Gastrocnemius medialis (tissue), 4 donors: ENCODE measurements around the gene CACNA1B. TPM values are rescaled to one million over a fixed set of nuclear protein-coding genes. Genes with fewer than 3 reads are reported as not detected.

Experiments
- ATAC-seq, 2 donors: fragments of 150-250 bp; one replicate each; pipeline ENCODE4 v1.9.1; 2016
- DNase-seq, 2 donors: peaks; one replicate each; pipeline ENCODE4 v3.0.0-alpha.2; 2019
- H3K27ac ChIP-seq, 4 donors: fragments of 200-600 bp; sonication (generic); 1 replicate in 1 of 4; 2 replicates in 3 of 4; pipeline ENCODE4 v1.5.1; 2016 to 2018; ENCODE audit warnings: mild to moderate bottlenecking in 2 of 4, moderate library complexity in 1 of 4
- H3K27me3 ChIP-seq, 3 donors: fragments of 200-600 bp; sonication (generic) in 2 of 3; 1 replicate in 1 of 3; 2 replicates in 2 of 3; pipeline versions ENCODE4 v1.5.1 to v1.6.0; 2016 to 2019; ENCODE audit warnings: mild to moderate bottlenecking in 1 of 3, moderate library complexity in 1 of 3
- H3K36me3 ChIP-seq, 2 donors: fragments of 200-600 bp; sonication (generic) in 1 of 2; one replicate each; pipeline ENCODE4 v1.5.1; 2017 to 2018
- H3K4me1 ChIP-seq, 2 donors: fragments of 200-600 bp; sonication (generic) in 1 of 2; one replicate each; pipeline ENCODE4 v1.5.1; 2016 to 2017; ENCODE audit warnings: mild to moderate bottlenecking in 2 of 2
- H3K4me3 ChIP-seq, 4 donors: fragments of 200-600 bp; sonication (generic) in 3 of 4; 1 replicate in 1 of 4; 2 replicates in 3 of 4; pipeline ENCODE4 v1.5.1; 2016 to 2019; ENCODE audit warnings: mild to moderate bottlenecking in 2 of 4
- H3K9me3 ChIP-seq, 3 donors: fragments of 200-600 bp; sonication (generic) in 2 of 3; 1 replicate in 1 of 3; 2 replicates in 2 of 3; pipeline ENCODE4 v1.5.1; 2016 to 2019
- CTCF ChIP-seq, 5 experiments: fragments of 450-650 bp in 3 of 5; fragments of 200-600 bp in 2 of 5; sonication (generic) in 2 of 5; IDR thresholded peaks in 4 of 5; conservative IDR thresholded peaks in 1 of 5; 1 replicate in 4 of 5; 2 replicates in 1 of 5; pipeline ENCODE4 v1.5.1; 2016 to 2019; ENCODE audit warnings: antibody characterized with exemption in 5 of 5, mild to moderate bottlenecking in 3 of 5, moderate library complexity in 3 of 5
- POLR2A ChIP-seq, 2 donors: fragments of 450-650 bp; IDR thresholded peaks; one replicate each; pipeline ENCODE4 v1.6.1; 2017; ENCODE audit warnings: antibody characterized with exemption in 2 of 2, mild to moderate bottlenecking in 2 of 2, moderate library complexity in 2 of 2
- in situ Hi-C, 4 donors: fragments of 200-750 bp; cut with MboI; loops; one replicate each; pipeline versions ENCODE4 v1.15.0 to v1.8.0; 2017; ENCODE audit warnings: low sequenced_read_pairs in 4 of 4
- intact Hi-C: fragments of 100-400 bp; cut with DNase I; formaldehyde crosslinking; loops from one replicate; pipeline ENCODE4 v1.15.1; 2023; ENCODE audit warnings: low total_unique reads
- total RNA-seq, 4 donors: library from RNA; depleted of rRNA; stranded (reverse); fragments of >200 nt; gene quantifications; one replicate each; pipeline versions ENCODE4 v1.1.0 to v1.2.3, GENCODE V29; 2016

CACNA1B gene
- total RNA-seq, 4 donors from 2014 or later: 0.07 TPM; not detected in 3

- H3K27me3 ChIP-seq: peaks cover 0 to 3% (median 0%) of the 10 kb centered on the region in 3 donors
- H3K27ac ChIP-seq: no peak overlapping the region
- DNase-seq (no peak), ATAC-seq (no peak)
- peaks cover 0 to 4% (median 0%) of the 10 kb centered on the region in 3 donors for H3K9me3 ChIP-seq
- no peak overlapping the region for H3K4me3 ChIP-seq
- H3K36me3 ChIP-seq: no peaks in the 10 kb centered on the region
- intact Hi-C loops (no loop called here), in situ Hi-C loops (no loop called here)
- H3K4me1 ChIP-seq: no peaks in the 10 kb centered on the region
- TF ChIP-seq CTCF (IDR thresholded peaks at IDR 0.05 in 4 of 5, conservative IDR thresholded peaks at IDR 0.05 in 1 of 5) (no peak), POLR2A (IDR thresholded peaks at IDR 0.05) (no peak)
Measured at GRCh38 chr9:137865581-137866145, 11.9 kb upstream of the CACNA1B start.

- intact Hi-C loops (no loop called here), in situ Hi-C loops (no loop called here)
- H3K4me1 ChIP-seq: no peaks in the 10 kb centered on the region
- DNase-seq (no peak), ATAC-seq (no peak)
- H3K27me3 ChIP-seq: peaks cover 0 to 3% (median 0%) of the 10 kb centered on the region in 3 donors
- no peak overlapping the region for H3K27ac ChIP-seq
- no peak overlapping the region for H3K4me3 ChIP-seq
- TF ChIP-seq POLR2A (IDR thresholded peaks at IDR 0.05) (no peak), CTCF (IDR thresholded peaks at IDR 0.05 in 4 of 5, conservative IDR thresholded peaks at IDR 0.05 in 1 of 5) (no peak)
- H3K9me3 ChIP-seq: no peaks in the 10 kb centered on the region
- H3K36me3 ChIP-seq: no peaks in the 10 kb centered on the region
Measured at GRCh38 chr9:137866226-137867141, 11.1 kb upstream of the CACNA1B start.

GRCh38 chr9:137870432-137870831 is 7.2 kb upstream of the CACNA1B start:
- no peaks in the 10 kb centered on the region for H3K36me3 ChIP-seq
- peaks cover 0 to 7% (median 6%) of the 10 kb centered on the region in 3 donors for H3K27me3 ChIP-seq
- no peak overlapping the region for H3K4me3 ChIP-seq
- no peaks in the 10 kb centered on the region for H3K4me1 ChIP-seq
- no peak overlapping the region for H3K27ac ChIP-seq
- no peak for DNase-seq
- in situ Hi-C loops: no loop called here
- no peaks in the 10 kb centered on the region for H3K9me3 ChIP-seq
- no peak for ATAC-seq
- intact Hi-C loops: no loop called here
- TF ChIP-seq POLR2A (IDR thresholded peaks at IDR 0.05) (no peak), CTCF (IDR thresholded peaks at IDR 0.05 in 4 of 5, conservative IDR thresholded peaks at IDR 0.05 in 1 of 5) (no peak)

GRCh38 chr9:137872296-137872695 is 5.3 kb upstream of the CACNA1B start:
- in situ Hi-C loops: no loop called here
- intact Hi-C loops: no loop called here

More at GRCh38 chr9:137872296-137872695, 5.3 kb upstream of the CACNA1B start:
- Histone ChIP-seq H3K4me3 (no peak overlapping the region), H3K27me3 (peaks cover 13 to 26% (median 24%) of the 10 kb centered on the region in 3 donors), H3K9me3 (no peaks in the 10 kb centered on the region), H3K27ac (no peak overlapping the region), H3K36me3 (no peaks in the 10 kb centered on the region), H3K4me1 (no peaks in the 10 kb centered on the region)
- no peak for DNase-seq
- TF ChIP-seq POLR2A (IDR thresholded peaks at IDR 0.05): no peak
- TF ChIP-seq CTCF (IDR thresholded peaks at IDR 0.05 in 4 of 5, conservative IDR thresholded peaks at IDR 0.05 in 1 of 5): no peak
- ATAC-seq: no peak
